HepG2 (cell line): ENCODE measurements around the gene SNRNP27. TPM values are rescaled to one million over a fixed set of nuclear protein-coding genes. Genes with fewer than 3 reads are reported as not detected.

Experiments used
- CHD2 ChIP-seq: IDR thresholded peaks from 2 replicates; pipeline ENCODE4 v1.6.1; 2011; ENCODE audit warnings: low read depth, low read length, improper control_type of control experiment
- PAXIP1 ChIP-seq: sonication (generic); formaldehyde crosslinking; conservative IDR thresholded peaks from 2 replicates; pipeline ENCODE4 v1.4.0; 2020; ENCODE audit warnings: mild to moderate bottlenecking, missing genetic modification reagents, moderate library complexity
- ZBTB26 ChIP-seq: IDR thresholded peaks from 2 replicates; pipeline ENCODE4 v1.6.1; 2016; ENCODE audit warnings: missing compliant biosample characterization, missing genetic modification reagents, borderline replicate concordance
- ZFP82 ChIP-seq: sonication (generic); formaldehyde crosslinking; IDR thresholded peaks from 2 replicates; pipeline ENCODE4 v1.5.1; 2020; ENCODE audit warnings: mild to moderate bottlenecking, missing genetic modification reagents, borderline replicate concordance
- ZNF275 ChIP-seq: sonication (generic); formaldehyde crosslinking; IDR thresholded peaks from 2 replicates; pipeline ENCODE4 v1.8.0; 2022; ENCODE audit warnings: missing genetic modification reagents, mild to moderate bottlenecking, inconsistent platforms, borderline replicate concordance
- polyA plus RNA-seq, 8 experiments: library from polyadenylated mRNA; depleted of rRNA in 3 of 8; stranded (reverse) in 7 of 8; unstranded in 1 of 8; fragments of >200 nt; fragmentation: Illumina TruSeq in 4 of 8; extraction: Trizol in 4 of 8; gene quantifications; 2 replicates each; pipeline versions ENCODE4 v1.2.1 to v1.2.3, GENCODE V29; 2011 to 2016; ENCODE audit warnings: low read depth in 4 of 8, missing spikeins in 1 of 8, mixed read lengths in 1 of 8; ENCODE audit not compliant: insufficient read depth in 1 of 8
- total RNA-seq, 5 experiments: library from RNA; depleted of rRNA; stranded (reverse); fragments of >200 nt; fragmentation: Illumina TruSeq; extraction: Trizol; gene quantifications; 2 replicates each; pipeline ENCODE4 v1.2.3, GENCODE V29; 2016; ENCODE audit warnings: low read depth in 1 of 5

Gene SNRNP27
- total and polyA plus RNA-seq, 2 of the 13 experiments (the other 11 are each of a cell fraction or from before 2014, with no cell fraction given): 49.8 to 54.6 TPM

- TF ChIP-seq ZFP82 (peak; percentile 33; the same call in 1 of the 2 replicates), CHD2 (peak; percentile 58; the same call in 1 of the 2 replicates), PAXIP1 (CRISPR knock-in tag) (0 out of 2 replicates have a peak, but pooled peaks have one; percentile 5), ZBTB26 (CRISPR knock-in tag) (0 out of 2 replicates have a peak, but pooled peaks have one; percentile 36), ZNF275 (0 out of 2 replicates have a peak, but pooled peaks have one; percentile 63)
- TF ChIP-seq, all 625 proteins: peak for 129
Measured at GRCh38 chr2:69914950-69915945, 21.5 kb downstream of the SNRNP27 start, which contains the start of gene MXD1 (continued).
